Cerebellar nuclear complex (tissue), 1 donor: Measurements from ENCODE around the gene PGA4.

Source experiments
- DNase-seq, 2 experiments: peaks; one replicate each; lab custom pipeline; 2025; lab: John Stamatoyannopoulos, UW

Gene PGA4

GRCh38 chr11:61279934-61280659, 58.0 kb downstream of the PGA4 start:
- no peak for DNase-seq

DNA sequence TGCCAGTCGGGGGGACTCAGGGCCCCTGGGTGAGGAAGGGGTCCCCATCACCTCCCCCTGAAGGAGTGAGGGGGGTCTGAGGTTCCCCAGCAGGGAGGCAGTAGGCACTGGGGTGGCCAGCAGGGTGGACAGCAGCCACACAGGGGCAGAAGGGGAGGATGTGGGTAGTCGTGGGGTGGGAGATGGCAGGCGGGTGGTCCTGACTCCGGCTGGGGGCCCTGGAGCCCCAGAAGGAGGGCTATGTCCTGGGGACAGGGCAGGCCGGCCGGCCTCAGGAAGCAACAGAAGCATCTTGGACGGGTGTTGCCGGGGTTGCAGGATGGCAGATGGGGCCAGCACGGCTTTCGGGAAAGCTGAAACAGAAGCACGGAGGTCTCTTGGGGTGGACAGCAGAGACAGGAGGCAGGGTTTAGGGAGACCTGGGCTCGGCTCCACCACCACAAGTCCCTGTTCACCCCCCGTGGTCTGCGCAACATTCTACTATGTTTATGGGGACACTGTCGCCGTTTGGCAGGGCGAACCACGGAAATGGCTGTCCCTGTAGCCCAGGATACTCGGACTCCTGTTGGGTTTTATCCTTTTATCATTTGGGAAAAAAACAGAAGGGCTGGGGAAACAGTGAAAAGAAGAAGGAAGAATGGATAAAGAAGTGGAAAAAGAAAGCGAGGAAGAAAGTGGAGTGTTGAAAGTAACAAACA, 58.9 kb downstream of the PGA4 start:
- no peak for DNase-seq
